HepG2 (cell line): ENCODE results near the gene TRIM25. TPM values are rescaled to one million over a fixed set of nuclear protein-coding genes. Genes with fewer than 3 reads are reported as not detected.

Experiments used
- ATAC-seq: fragments of 200-7000 bp; cut with Tn5 transposase; 3 replicates; pipeline ENCODE4 v1.9.1; 2020; ENCODE audit warnings: mild to moderate bottlenecking, moderate library complexity
- BruUV-seq: library from RNA; stranded (reverse); fragments of 400-500 nt; replicated peaks from 2 replicates; lab custom pipeline; 2021; lab: Mats Ljungman, UMichigan
- CTCF ChIA-PET: fragments of 300-600 bp; formaldehyde crosslinking; extraction: SDS; loops from one replicate; lab custom pipeline; 2021; ENCODE audit warnings: low total read pairs, inconsistent platforms, low intra/inter-chr PET ratio; lab: Yijun Ruan, JAX
- POLR2A ChIA-PET: fragments of 350-600 bp; sonication (Branson Sonifier 250); formaldehyde crosslinking; loops from one replicate; lab custom pipeline; 2020; ENCODE audit warnings: antibody characterized with exemption, inconsistent platforms; lab: Yijun Ruan, JAX
- DNase-seq: peaks from one replicate; pipeline ENCODE4 v3.0.0-alpha.2; 2015; ENCODE audit warnings: low spot score
- FAIRE-seq: peaks from 3 replicates; lab custom pipeline; 2011; peaks lifted over from hg19 to GRCh38; lab: Jason Lieb, UNC
- H2AFZ ChIP-seq: one replicate; pipeline ENCODE4 v1.6.1; 2011; ENCODE audit warnings: low read length, inconsistent platforms
- H3K27ac ChIP-seq: fragments of 300-600 bp; 3 replicates; pipeline ENCODE4 v1.8.0; 2011; ENCODE audit warnings: mixed run types, mild to moderate bottlenecking, mixed read lengths, low read length, inconsistent platforms; ENCODE audit not compliant: insufficient read depth; ENCODE audit errors: extremely low read length
- H3K27me3 ChIP-seq, 2 experiments: fragments of 200-600 bp in 1 of 2; 2 replicates in 1 of 2; 3 replicates in 1 of 2; pipeline versions ENCODE4 v1.6.0 to v1.8.0; 2011; ENCODE audit warnings: low read length in 2 of 2, mild to moderate bottlenecking in 2 of 2, moderate library complexity in 2 of 2, inconsistent platforms in 1 of 2; ENCODE audit not compliant: insufficient read depth in 2 of 2, control insufficient read depth in 1 of 2
- H3K36me3 ChIP-seq, 2 experiments: fragments of 200-600 bp in 1 of 2; replicated peaks in 1 of 2; 2 replicates in 1 of 2; 3 replicates in 1 of 2; pipeline versions ENCODE4 v1.5.1 to v1.8.0; 2011; ENCODE audit warnings: low read length in 2 of 2, inconsistent platforms in 1 of 2; ENCODE audit not compliant: insufficient read depth in 2 of 2, control insufficient read depth in 1 of 2
- H3K4me1 ChIP-seq: 2 replicates; pipeline ENCODE4 v1.5.1; 2012; ENCODE audit warnings: low read length, inconsistent platforms; ENCODE audit not compliant: insufficient read depth
- H3K4me2 ChIP-seq: 2 replicates; pipeline ENCODE4 v1.6.0; 2011; ENCODE audit warnings: low read depth, low read length, inconsistent platforms
- H3K4me3 ChIP-seq, 3 experiments: fragments of 200-600 bp in 1 of 3; sonication (generic), shearing (Covaris generic) in 1 of 3; replicated peaks in 1 of 3; 2 replicates each; pipeline ENCODE4 v1.5.1; 2011 to 2016; ENCODE audit warnings: low read length in 3 of 3, inconsistent platforms in 2 of 3, low read depth in 2 of 3, mild to moderate bottlenecking in 2 of 3, control low read depth in 1 of 3, mixed read lengths in 1 of 3; ENCODE audit not compliant: insufficient read depth in 1 of 3
- H3K79me2 ChIP-seq: one replicate; pipeline ENCODE4 v1.6.1; 2011; ENCODE audit warnings: low read length, inconsistent platforms; ENCODE audit not compliant: insufficient read depth
- H3K9ac ChIP-seq: 2 replicates; pipeline ENCODE4 v1.6.0; 2011; ENCODE audit warnings: mild to moderate bottlenecking, low read depth, low read length, inconsistent platforms; ENCODE audit not compliant: insufficient read depth
- H3K9me3 ChIP-seq: 2 replicates; pipeline ENCODE4 v1.5.1; 2012; ENCODE audit warnings: mild to moderate bottlenecking, low read length
- H4K20me1 ChIP-seq: 2 replicates; pipeline ENCODE4 v1.6.0; 2011; ENCODE audit warnings: inconsistent platforms, mild to moderate bottlenecking, low read length, moderate library complexity; ENCODE audit not compliant: insufficient read depth
- AKAP8 ChIP-seq: sonication (generic); formaldehyde crosslinking; IDR thresholded peaks from 2 replicates; pipeline ENCODE4 v1.5.1; 2020; ENCODE audit warnings: mild to moderate bottlenecking, missing genetic modification reagents
- ARID3A ChIP-seq: IDR thresholded peaks from 2 replicates; pipeline ENCODE4 v1.6.1; 2012; ENCODE audit warnings: low read depth, low read length, improper control_type of control experiment
- MEIS2 ChIP-seq: sonication (generic); formaldehyde crosslinking; IDR thresholded peaks from 2 replicates; pipeline ENCODE4 v1.9.0; 2021; ENCODE audit warnings: mild to moderate bottlenecking, missing genetic modification reagents
- TAF1 ChIP-seq: sonication (generic); formaldehyde crosslinking; IDR thresholded peaks from 2 replicates; pipeline ENCODE4 v1.4.0; 2020; ENCODE audit warnings: missing genetic modification reagents
- ZNF138 ChIP-seq: sonication (generic); formaldehyde crosslinking; IDR thresholded peaks from 2 replicates; pipeline ENCODE4 v1.5.0; 2020; ENCODE audit warnings: mild to moderate bottlenecking, low read depth, missing genetic modification reagents
- ZNF33B ChIP-seq: sonication (generic); formaldehyde crosslinking; IDR thresholded peaks from 2 replicates; pipeline ENCODE4 v1.5.1; 2020; ENCODE audit warnings: mild to moderate bottlenecking, missing genetic modification reagents
- WGBS: methylation state at CpG from one replicate; pipeline ENCODE4 v1.1.6; 2017; ENCODE audit warnings: low lambda C conversion rate; 5-methylcytosine and 5-hydroxymethylcytosine counted together
- in situ Hi-C: cut with HindIII; loops from 2 replicates; pipeline ENCODE4 v1.10.0; 2017; ENCODE audit warnings: low pct_unique_long_range_greater_than_20kb; ENCODE audit not compliant: extremely low pct_ligation_motif_present
- intact Hi-C: fragments of 100-400 bp; cut with micrococcal nuclease; formaldehyde crosslinking; loops from one replicate; pipeline ENCODE4 v1.10.0; 2022; ENCODE audit not compliant: unreplicated experiment
- polyA plus RNA-seq, 8 experiments: library from polyadenylated mRNA; depleted of rRNA in 3 of 8; stranded (reverse) in 7 of 8; unstranded in 1 of 8; fragments of >200 nt; fragmentation: Illumina TruSeq in 4 of 8; extraction: Trizol in 4 of 8; gene quantifications; 2 replicates each; pipeline versions ENCODE4 v1.2.1 to v1.2.3, GENCODE V29; 2011 to 2016; ENCODE audit warnings: low read depth in 4 of 8, missing spikeins in 1 of 8, mixed read lengths in 1 of 8; ENCODE audit not compliant: insufficient read depth in 1 of 8
- total RNA-seq, 5 experiments: library from RNA; depleted of rRNA; stranded (reverse); fragments of >200 nt; fragmentation: Illumina TruSeq; extraction: Trizol; gene quantifications; 2 replicates each; pipeline ENCODE4 v1.2.3, GENCODE V29; 2016; ENCODE audit warnings: low read depth in 1 of 5
- TF ChIP-seq, protein P1 (sequence below): sonication (generic); formaldehyde crosslinking; IDR thresholded peaks from 2 replicates; pipeline ENCODE4 v1.4.0; 2020; ENCODE audit warnings: missing genetic modification reagents, borderline replicate concordance
- TF ChIP-seq, protein P2 (sequence below): sonication (generic); formaldehyde crosslinking; IDR thresholded peaks from 2 replicates; pipeline ENCODE4 v1.8.0; 2023; ENCODE audit warnings: mild to moderate bottlenecking, missing genetic modification reagents

Gene TRIM25
- total and polyA plus RNA-seq, 2 of the 13 experiments (the other 11 are each of a cell fraction or from before 2014, with no cell fraction given) = 30.8 to 42.2 TPM

GRCh38 chr17:56847106-56847505 lies 66.7 kb downstream of the TRIM25 start (continued):
- TF ChIP-seq, protein P1, sequence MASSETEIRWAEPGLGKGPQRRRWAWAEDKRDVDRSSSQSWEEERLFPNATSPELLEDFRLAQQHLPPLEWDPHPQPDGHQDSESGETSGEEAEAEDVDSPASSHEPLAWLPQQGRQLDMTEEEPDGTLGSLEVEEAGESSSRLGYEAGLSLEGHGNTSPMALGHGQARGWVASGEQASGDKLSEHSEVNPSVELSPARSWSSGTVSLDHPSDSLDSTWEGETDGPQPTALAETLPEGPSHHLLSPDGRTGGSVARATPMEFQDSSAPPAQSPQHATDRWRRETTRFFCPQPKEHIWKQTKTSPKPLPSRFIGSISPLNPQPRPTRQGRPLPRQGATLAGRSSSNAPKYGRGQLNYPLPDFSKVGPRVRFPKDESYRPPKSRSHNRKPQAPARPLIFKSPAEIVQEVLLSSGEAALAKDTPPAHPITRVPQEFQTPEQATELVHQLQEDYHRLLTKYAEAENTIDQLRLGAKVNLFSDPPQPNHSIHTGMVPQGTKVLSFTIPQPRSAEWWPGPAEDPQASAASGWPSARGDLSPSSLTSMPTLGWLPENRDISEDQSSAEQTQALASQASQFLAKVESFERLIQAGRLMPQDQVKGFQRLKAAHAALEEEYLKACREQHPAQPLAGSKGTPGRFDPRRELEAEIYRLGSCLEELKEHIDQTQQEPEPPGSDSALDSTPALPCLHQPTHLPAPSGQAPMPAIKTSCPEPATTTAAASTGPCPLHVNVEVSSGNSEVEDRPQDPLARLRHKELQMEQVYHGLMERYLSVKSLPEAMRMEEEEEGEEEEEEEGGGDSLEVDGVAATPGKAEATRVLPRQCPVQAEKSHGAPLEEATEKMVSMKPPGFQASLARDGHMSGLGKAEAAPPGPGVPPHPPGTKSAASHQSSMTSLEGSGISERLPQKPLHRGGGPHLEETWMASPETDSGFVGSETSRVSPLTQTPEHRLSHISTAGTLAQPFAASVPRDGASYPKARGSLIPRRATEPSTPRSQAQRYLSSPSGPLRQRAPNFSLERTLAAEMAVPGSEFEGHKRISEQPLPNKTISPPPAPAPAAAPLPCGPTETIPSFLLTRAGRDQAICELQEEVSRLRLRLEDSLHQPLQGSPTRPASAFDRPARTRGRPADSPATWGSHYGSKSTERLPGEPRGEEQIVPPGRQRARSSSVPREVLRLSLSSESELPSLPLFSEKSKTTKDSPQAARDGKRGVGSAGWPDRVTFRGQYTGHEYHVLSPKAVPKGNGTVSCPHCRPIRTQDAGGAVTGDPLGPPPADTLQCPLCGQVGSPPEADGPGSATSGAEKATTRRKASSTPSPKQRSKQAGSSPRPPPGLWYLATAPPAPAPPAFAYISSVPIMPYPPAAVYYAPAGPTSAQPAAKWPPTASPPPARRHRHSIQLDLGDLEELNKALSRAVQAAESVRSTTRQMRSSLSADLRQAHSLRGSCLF (CRISPR knock-in tag) = no peak
- TF ChIP-seq ZNF138 (CRISPR knock-in tag) = no peak
- no peak for TF ChIP-seq MEIS2
- TF ChIP-seq ZNF33B (CRISPR knock-in tag) = no peak
- TF ChIP-seq ARID3A = no peak
- no peak for TF ChIP-seq AKAP8 (CRISPR knock-in tag)

DNA sequence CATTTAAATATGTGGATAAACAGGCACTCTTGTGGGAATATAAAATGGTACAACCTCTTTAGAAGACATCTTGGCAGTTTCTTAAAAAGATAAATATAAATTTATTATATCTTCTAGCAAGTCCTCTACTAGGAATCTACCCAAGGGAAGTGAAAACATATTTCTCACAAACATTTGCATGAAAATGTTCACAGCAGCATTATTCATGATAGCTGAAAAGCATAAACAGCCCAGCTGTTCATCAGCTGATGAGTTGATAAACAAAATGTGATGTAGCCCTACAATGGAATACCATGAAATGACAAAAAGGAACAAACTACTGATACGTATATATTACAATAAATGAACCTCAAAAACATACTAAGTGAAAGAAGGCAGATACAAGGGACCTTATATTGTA lies 67.9 kb downstream of the TRIM25 start:
- Histone ChIP-seq H3K27ac (no peak overlapping the region), H3K4me2 (no peak overlapping the region), H3K4me1 (no peaks in the 10 kb centered on the region), H3K9ac (no peak overlapping the region), H3K9me3 (no peaks in the 10 kb centered on the region), H3K27me3 (no peaks in the 10 kb centered on the region), H3K4me3 (no peak overlapping the region), H4K20me1 (no peaks in the 10 kb centered on the region), H2AFZ (no peak overlapping the region)
- ChIA-PET CTCF (no interaction called here), POLR2A (no interaction called here)
- intact Hi-C loops = no loop called here
- DNase-seq (no peak), ATAC-seq (no peak)
- WGBS = 65% methylated on average over 1 of the region's 1 CpG
- BruUV-seq = no TSS peak
- TF ChIP-seq, protein P2, sequence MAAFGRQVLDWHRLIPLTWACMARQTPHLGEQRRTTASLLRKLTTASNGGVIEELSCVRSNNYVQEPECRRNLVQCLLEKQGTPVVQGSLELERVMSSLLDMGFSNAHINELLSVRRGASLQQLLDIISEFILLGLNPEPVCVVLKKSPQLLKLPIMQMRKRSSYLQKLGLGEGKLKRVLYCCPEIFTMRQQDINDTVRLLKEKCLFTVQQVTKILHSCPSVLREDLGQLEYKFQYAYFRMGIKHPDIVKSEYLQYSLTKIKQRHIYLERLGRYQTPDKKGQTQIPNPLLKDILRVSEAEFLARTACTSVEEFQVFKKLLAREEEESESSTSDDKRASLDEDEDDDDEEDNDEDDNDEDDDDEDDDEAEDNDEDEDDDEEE (CRISPR knock-in tag) = no peak
- no peak for TF ChIP-seq TAF1 (CRISPR knock-in tag)
- TF ChIP-seq, all 625 proteins: peak for 0
- Histone ChIP-seq H3K36me3 (peaks cover 2 to 4% of the 10 kb centered on the region in 2 experiments; a peak in 4 of 5 replicates), H3K79me2 (no peaks in the 10 kb centered on the region)
- no peak for FAIRE-seq
- in situ Hi-C loops = no loop called here
